HG02938 (cell line): Measurements from ENCODE around the gene RIN3.

Source experiments
- ATAC-seq: cut with Tn5 transposase; IDR thresholded peaks from one replicate; pipeline ENCODE4 v1.9.1; 2021; ENCODE audit warnings: mild to moderate bottlenecking, moderate library complexity; ENCODE audit not compliant: unreplicated experiment

RIN3 gene

DNA sequence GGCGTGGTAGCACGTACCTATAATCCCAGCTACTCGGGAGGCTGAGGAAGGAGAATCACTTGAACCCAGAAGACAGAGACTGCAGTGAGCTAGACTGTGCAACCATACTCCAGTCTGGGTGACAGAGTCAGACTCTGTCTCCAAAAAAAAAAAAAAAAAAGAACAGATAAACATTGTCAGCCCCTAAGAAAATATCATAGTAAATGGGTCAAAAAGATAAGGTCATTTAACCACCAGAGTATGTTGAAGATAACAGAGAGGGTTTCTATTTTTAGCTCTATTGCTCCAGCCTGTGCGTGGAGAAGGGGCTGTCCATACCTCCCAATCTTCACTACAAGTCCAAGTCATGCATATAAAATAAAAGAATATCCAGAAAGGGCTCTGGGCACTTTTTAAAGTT is 219.4 kb downstream of the RIN3 start:
- ATAC-seq = no peak

DNA sequence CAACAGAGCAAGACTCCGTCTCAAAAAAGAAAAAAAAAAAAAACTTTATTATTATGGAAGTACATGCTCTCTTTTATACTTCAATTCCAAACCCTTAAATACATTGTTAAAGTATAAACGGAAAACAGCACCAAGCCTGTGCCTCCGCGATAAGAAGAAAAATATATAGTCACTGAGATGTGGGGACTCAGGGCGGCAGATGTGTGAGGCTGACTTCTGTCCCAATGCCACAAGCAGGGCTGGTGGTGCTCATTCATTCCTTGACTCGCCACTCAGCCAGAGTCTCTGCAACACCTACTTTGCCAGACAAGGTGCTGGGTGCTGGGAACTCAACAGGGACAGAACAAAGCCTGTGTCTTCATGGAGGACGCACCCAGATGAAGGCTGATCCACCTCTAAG is 221.0 kb downstream of the RIN3 start:
- no peak for ATAC-seq

DNA sequence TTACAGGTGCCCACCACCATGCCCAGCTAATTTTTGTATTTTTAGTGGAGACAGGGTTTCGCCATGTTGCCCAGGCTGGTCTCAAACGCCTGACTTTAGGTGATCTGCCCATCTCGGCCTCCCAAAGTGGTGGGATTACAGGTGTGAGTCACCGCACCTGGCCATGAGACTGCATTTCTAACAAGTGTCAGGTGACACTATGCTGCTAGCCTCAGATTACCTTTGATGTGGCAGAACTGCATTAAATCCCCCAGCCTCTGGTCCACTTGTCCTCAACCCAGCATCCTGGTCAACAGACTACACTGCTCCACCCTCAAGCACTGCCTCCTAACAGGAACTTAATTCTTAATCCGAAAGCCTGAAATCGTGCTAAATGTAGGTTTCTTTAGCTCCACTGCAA is 221.8 kb downstream of the RIN3 start:
- no peak for ATAC-seq

DNA sequence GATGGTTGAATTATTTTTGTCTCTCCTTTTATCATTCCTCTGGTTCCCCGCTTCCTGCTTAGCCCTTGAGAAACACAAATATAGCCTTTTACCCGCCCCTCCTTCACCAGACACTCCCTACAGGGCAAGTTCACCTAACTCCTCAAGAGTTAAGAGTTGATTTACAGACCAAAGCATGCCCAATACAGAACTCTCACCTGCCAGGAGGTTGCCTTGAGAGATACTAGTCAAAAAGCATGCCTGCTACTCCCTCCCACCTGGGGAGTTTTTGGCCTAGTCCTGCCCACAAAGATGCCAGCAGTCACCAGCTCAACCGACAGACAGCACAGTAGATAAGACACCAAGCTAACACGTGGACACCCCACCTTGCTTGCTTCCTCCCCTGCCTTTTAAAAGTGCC is 223.6 kb downstream of the RIN3 start:
- ATAC-seq = no peak

DNA sequence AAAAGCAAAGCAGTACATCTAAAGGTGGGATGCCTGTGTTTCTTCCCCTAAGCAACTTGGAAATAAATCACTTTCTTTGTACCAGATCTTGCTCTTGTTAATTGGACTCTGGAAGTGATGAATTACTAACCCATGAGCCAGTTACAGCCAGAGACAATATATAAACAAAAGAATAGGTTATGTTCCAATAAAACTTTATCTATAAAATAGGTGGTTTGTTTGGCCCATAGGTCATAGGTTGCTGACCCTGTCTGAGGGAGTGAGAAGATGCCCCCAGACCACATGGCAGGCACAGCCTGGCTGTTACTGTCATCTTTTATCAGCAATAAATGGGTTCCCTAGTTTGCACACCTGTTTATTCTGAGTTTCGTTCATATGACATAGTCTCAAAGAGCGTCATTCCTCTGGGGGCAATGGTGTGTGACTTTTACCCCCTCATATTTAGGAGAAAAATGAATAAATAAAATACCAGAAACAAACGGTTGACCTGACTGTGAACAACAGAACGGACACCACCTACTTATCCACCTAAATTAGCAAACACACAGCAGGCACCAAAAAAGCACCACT is 224.1 kb downstream of the RIN3 start:
- ATAC-seq = no peak
